Activated T-cell treated with anti-CD3 and anti-CD28 coated beads, Interleukin-2, amount 50 U/mL, for 72 hours (primary cell): ENCODE data around the gene CDT1. TPM values are rescaled to one million over a fixed set of nuclear protein-coding genes. Genes with fewer than 3 reads are reported as not detected.

Source experiments
- ATAC-seq, 2 donors: fragments of 150-1000 bp; cut with Tn5 transposase; replicated peaks in 1 of 2; 2 replicates each; pipeline ENCODE4 v1.10.0; 2021; ENCODE audit warnings: moderate library complexity in 2 of 2, mild to moderate bottlenecking in 1 of 2
- DNase-seq, 2 donors: peaks; one replicate each; pipeline ENCODE4 v3.0.0; 2021 to 2022; ENCODE audit warnings: mixed read lengths in 1 of 2
- H3K27ac Mint-ChIP-seq: one replicate; pipeline ENCODE4 v1.8.0; 2022; ENCODE audit warnings: mild to moderate bottlenecking, moderate library complexity, mixed read lengths
- H3K27me3 Mint-ChIP-seq: one replicate; pipeline ENCODE4 v1.8.0; 2022; ENCODE audit warnings: low read depth, mixed read lengths
- H3K36me3 Mint-ChIP-seq, 2 donors: one replicate each; pipeline ENCODE4 v1.8.0; 2022; ENCODE audit warnings: mixed read lengths in 2 of 2, mild to moderate bottlenecking in 1 of 2; ENCODE audit not compliant: insufficient read depth in 2 of 2
- H3K4me1 Mint-ChIP-seq: one replicate; pipeline ENCODE4 v1.8.0; 2022; ENCODE audit warnings: low read depth, mixed read lengths
- H3K4me3 Mint-ChIP-seq, 2 donors: one replicate each; pipeline ENCODE4 v1.8.0; 2022; ENCODE audit warnings: mild to moderate bottlenecking in 2 of 2, mixed read lengths in 2 of 2, moderate library complexity in 2 of 2
- H3K9me3 Mint-ChIP-seq, 2 donors: one replicate each; pipeline ENCODE4 v1.8.0; 2022; ENCODE audit warnings: mixed read lengths in 2 of 2
- total RNA-seq, 2 donors: library from RNA; stranded (reverse); gene quantifications; one replicate each; pipeline ENCODE4 v1.2.3, GENCODE V29; 2022

The CDT1 gene
- total RNA-seq, 2 donors from 2014 or later, result 167 to 172 TPM

- ATAC-seq (no peak), DNase-seq (no peak)
- no peaks in the 10 kb centered on the region for H3K9me3 Mint-ChIP-seq
- peaks cover 19% of the 10 kb centered on the region for H3K4me1 Mint-ChIP-seq
- H3K4me3 Mint-ChIP-seq, result no peak overlapping the region
- H3K36me3 Mint-ChIP-seq, result no peaks in the 10 kb centered on the region
- no peaks in the 10 kb centered on the region for H3K27me3 Mint-ChIP-seq
- H3K27ac Mint-ChIP-seq, result no peak overlapping the region
Observed at GRCh38 chr16:88851616-88852015, 48.0 kb downstream of the CDT1 start.

GRCh38 chr16:88853325-88853941 is 49.8 kb downstream of the CDT1 start:
- Mint-ChIP-seq H3K27ac (no peak overlapping the region), H3K9me3 (no peaks in the 10 kb centered on the region), H3K4me1 (peaks cover 28% of the 10 kb centered on the region), H3K27me3 (no peaks in the 10 kb centered on the region), H3K4me3 (no peak overlapping the region), H3K36me3 (peaks cover 3 to 5% of the 10 kb centered on the region in 2 donors)
- ATAC-seq (no peak), DNase-seq (no peak)

GRCh38 chr16:88854306-88855111 is 50.9 kb downstream of the CDT1 start:
- Mint-ChIP-seq H3K4me1 (peaks cover 30% of the 10 kb centered on the region), H3K27me3 (no peaks in the 10 kb centered on the region), H3K27ac (peak overlapping the region; percentile 38), H3K36me3 (peaks cover 3 to 5% of the 10 kb centered on the region in 2 donors), H3K4me3 (peak overlapping the region; percentile 62 to 80), H3K9me3 (no peaks in the 10 kb centered on the region)
- ATAC-seq (peak in 1 of 2 donors; percentile 11), DNase-seq (peak; percentile 28 to 36)

- Mint-ChIP-seq H3K27ac (peak overlapping the region; percentile 26), H3K36me3 (peaks cover 3 to 5% of the 10 kb centered on the region in 2 donors), H3K9me3 (no peaks in the 10 kb centered on the region), H3K4me3 (peak overlapping the region; percentile 62 to 80), H3K27me3 (no peaks in the 10 kb centered on the region), H3K4me1 (peaks cover 30% of the 10 kb centered on the region)
- DNase-seq (no peak), ATAC-seq (no peak)
Observed at GRCh38 chr16:88855176-88855575, 51.6 kb downstream of the CDT1 start.

- DNase-seq, result no peak
- H3K4me3 Mint-ChIP-seq, result peak overlapping the region; percentile 79 to 86
- no peak overlapping the region for H3K27ac Mint-ChIP-seq
- H3K9me3 Mint-ChIP-seq, result no peaks in the 10 kb centered on the region
- peaks cover 3 to 5% of the 10 kb centered on the region in 2 donors for H3K36me3 Mint-ChIP-seq
- peaks cover 30% of the 10 kb centered on the region for H3K4me1 Mint-ChIP-seq
- no peaks in the 10 kb centered on the region for H3K27me3 Mint-ChIP-seq
- ATAC-seq, result no peak
Observed at GRCh38 chr16:88855736-88856121, 52.1 kb downstream of the CDT1 start.

GRCh38 chr16:88856122-88856827 is 52.7 kb downstream of the CDT1 start:
- peaks cover 3 to 5% of the 10 kb centered on the region in 2 donors for H3K36me3 Mint-ChIP-seq
- no peak overlapping the region for H3K27ac Mint-ChIP-seq
- no peaks in the 10 kb centered on the region for H3K27me3 Mint-ChIP-seq
- ATAC-seq, result peak; percentile 49 to 55
- DNase-seq, result peak; percentile 16 to 25
- H3K4me1 Mint-ChIP-seq, result peaks cover 30% of the 10 kb centered on the region
- peak overlapping the region; percentile 99 to 100 for H3K4me3 Mint-ChIP-seq
- H3K9me3 Mint-ChIP-seq, result no peaks in the 10 kb centered on the region

- Mint-ChIP-seq H3K9me3 (no peaks in the 10 kb centered on the region), H3K27ac (peak within 1 kb of the TSS; percentile 88), H3K27me3 (no peaks in the 10 kb centered on the region), H3K4me1 (peaks cover 30% of the 10 kb centered on the region), H3K4me3 (peak within 1 kb of the TSS; percentile 99 to 100), H3K36me3 (peaks cover 3 to 5% of the 10 kb centered on the region in 2 donors)
- ATAC-seq (peak; percentile 86 to 89), DNase-seq (peak; percentile 99 to 100)
Observed at GRCh38 chr16:88856828-88857727, 53.5 kb downstream of the CDT1 start, which contains the start of the genes GALNS and TRAPPC2L. TSS of gene GALNS (minus strand) at chr16:88856947. CDS start at chr16:88856877, 70 bp downstream. TSS of gene TRAPPC2L (plus strand) at chr16:88857127. CDS start at chr16:88857151, 24 bp downstream.

- Mint-ChIP-seq H3K4me1 (peaks cover 30% of the 10 kb centered on the region), H3K27me3 (no peaks in the 10 kb centered on the region), H3K36me3 (peaks cover 3 to 5% of the 10 kb centered on the region in 2 donors), H3K27ac (peak overlapping the region; percentile 88), H3K9me3 (no peaks in the 10 kb centered on the region), H3K4me3 (peak overlapping the region; percentile 99 to 100)
- DNase-seq (peak; percentile 73 to 83), ATAC-seq (peak; percentile 61 to 63)
Observed at GRCh38 chr16:88857728-88858339, 54.2 kb downstream of the CDT1 start.

Other genes starting within 250 kb of the CDT1 start
- 10 to 100 TPM; 88.7 to 99.0 TPM for gene ZC3H18, start 233.4 kb upstream of the CDT1 start, total RNA-seq
- gene IL17C, start 165.2 kb upstream of the CDT1 start, total RNA-seq, result under 1 TPM in 1 of 2 donors, not detected in 1; 0.41 TPM
- gene CYBA, start 152.7 kb upstream of the CDT1 start, total RNA-seq, result 100 to 1,000 TPM; 199 to 318 TPM
- gene MVD, start 140.7 kb upstream of the CDT1 start, total RNA-seq, result 10 to 100 TPM; 64.5 to 80.5 TPM
- 10 to 100 TPM in 1 of 2 donors, 1 to 10 TPM in 1; 8.4 to 10.5 TPM for gene SNAI3, start 117.3 kb upstream of the CDT1 start, total RNA-seq
- 10 to 100 TPM; 58.6 to 64.5 TPM for gene RNF166, start 97.4 kb upstream of the CDT1 start, total RNA-seq
- 10 to 100 TPM; 25.9 to 34.9 TPM for gene CTU2, start 97.3 kb upstream of the CDT1 start, total RNA-seq
- 100 to 1,000 TPM in 1 of 2 donors, 10 to 100 TPM in 1; 94.1 to 141 TPM for gene PIEZO1, start 18.6 kb upstream of the CDT1 start, total RNA-seq
- gene APRT, start 8.1 kb downstream of the CDT1 start, total RNA-seq, result 100 to 1,000 TPM; 116 to 139 TPM
- gene GALNS, start 53.2 kb downstream of the CDT1 start, total RNA-seq, result 10 to 100 TPM; 26.1 to 31.7 TPM
- gene TRAPPC2L, start 53.3 kb downstream of the CDT1 start, total RNA-seq, result 10 to 100 TPM; 32.0 to 35.2 TPM
- gene PABPN1L, start 62.9 kb downstream of the CDT1 start, total RNA-seq, result not detected
- 1 to 10 TPM; 1.2 to 1.7 TPM for gene CBFA2T3, start 173.4 kb downstream of the CDT1 start, total RNA-seq